H1 (cell line): ENCODE data around the gene CCDC24. TPM values are rescaled to one million over a fixed set of nuclear protein-coding genes. Genes with fewer than 3 reads are reported as not detected.

Experiments used
- BACH1 ChIP-seq: IDR thresholded peaks from 2 replicates; pipeline ENCODE4 v1.6.1; 2012; ENCODE audit warnings: low read length, improper control_type of control experiment
- BRCA1 ChIP-seq: IDR thresholded peaks from 2 replicates; pipeline ENCODE4 v1.6.1; 2012; ENCODE audit warnings: low read depth, low read length, improper control_type of control experiment
- CBX8 ChIP-seq: fragments of 300-800, 300-1000 bp; sonication (generic); IDR thresholded peaks from 2 replicates; pipeline ENCODE4 v1.7.1; 2016; ENCODE audit warnings: low read depth, low read length, borderline replicate concordance
- CEBPB ChIP-seq: IDR thresholded peaks from 2 replicates; pipeline ENCODE4 v1.6.1; 2012; ENCODE audit warnings: low read depth, low read length
- CTBP2 ChIP-seq: IDR thresholded peaks from 2 replicates; pipeline ENCODE4 v1.7.0; 2011; ENCODE audit warnings: borderline replicate concordance, mild to moderate bottlenecking, moderate library complexity, mixed read lengths, low read length; ENCODE audit not compliant: insufficient read depth, insufficient read length
- CTCF ChIP-seq, 3 experiments: IDR thresholded peaks; 1 replicate in 2 of 3; 2 replicates in 1 of 3; pipeline versions ENCODE4 v1.5.1 to v1.6.1; 2011; ENCODE audit warnings: low read length in 3 of 3, mild to moderate bottlenecking in 3 of 3, inconsistent platforms in 2 of 3, low read depth in 1 of 3, moderate library complexity in 1 of 3; ENCODE audit not compliant: insufficient read depth in 1 of 3; ENCODE audit errors: control extremely low read depth in 1 of 3
- EGR1 ChIP-seq: IDR thresholded peaks from 2 replicates; pipeline ENCODE4 v1.6.1; 2011; ENCODE audit warnings: low read depth, low read length, borderline replicate concordance
- FOSL1 ChIP-seq: IDR thresholded peaks from 2 replicates; pipeline ENCODE4 v1.6.1; 2011; ENCODE audit warnings: mild to moderate bottlenecking, low read depth, low read length, moderate library complexity; ENCODE audit not compliant: insufficient read depth
- GABPA ChIP-seq: IDR thresholded peaks from 2 replicates; pipeline ENCODE4 v1.6.1; 2011; ENCODE audit warnings: mild to moderate bottlenecking, low read length, moderate library complexity, borderline replicate concordance; ENCODE audit not compliant: insufficient read depth
- GTF2F1 ChIP-seq: IDR thresholded peaks from 2 replicates; pipeline ENCODE4 v1.6.1; 2012; ENCODE audit warnings: low read depth, low read length, improper control_type of control experiment, borderline replicate concordance
- JUN ChIP-seq: IDR thresholded peaks from 2 replicates; pipeline ENCODE4 v1.6.1; 2011; ENCODE audit warnings: low read depth, mild to moderate bottlenecking, improper control_type of control experiment, low read length
- KDM5A ChIP-seq: fragments of 200-600 bp; IDR thresholded peaks from 2 replicates; pipeline ENCODE4 v1.7.1; 2012; ENCODE audit warnings: mild to moderate bottlenecking, low read length, inconsistent platforms, mixed read lengths
- MAFK ChIP-seq: IDR thresholded peaks from 2 replicates; pipeline ENCODE4 v1.6.1; 2012; ENCODE audit warnings: low read depth, mild to moderate bottlenecking, improper control_type of control experiment, low read length
- PHF8 ChIP-seq: fragments of 200-600 bp; sonication (generic); conservative IDR thresholded peaks from 2 replicates; pipeline ENCODE4 v1.7.1; 2012; ENCODE audit warnings: low read depth, mild to moderate bottlenecking, inconsistent platforms, low read length, moderate library complexity
- POLR2AphosphoS5 ChIP-seq: IDR thresholded peaks from 2 replicates; pipeline ENCODE4 v1.6.1; 2011; ENCODE audit warnings: low read depth, low read length
- RAD21 ChIP-seq, 2 experiments: IDR thresholded peaks in 1 of 2; conservative IDR thresholded peaks in 1 of 2; 2 replicates each; pipeline ENCODE4 v1.6.1; 2011; ENCODE audit warnings: low read depth in 2 of 2, low read length in 2 of 2, improper control_type of control experiment in 1 of 2, inconsistent platforms in 1 of 2, mild to moderate bottlenecking in 1 of 2, moderate library complexity in 1 of 2
- RNF2 ChIP-seq: fragments of 200-900, 300-1000 bp; sonication (generic); IDR thresholded peaks from 2 replicates; pipeline ENCODE4 v1.7.1; 2016; ENCODE audit warnings: borderline replicate concordance, low read depth, mild to moderate bottlenecking, antibody characterized with exemption, low read length; ENCODE audit not compliant: poor library complexity, severe bottlenecking; ENCODE audit errors: missing control alignments
- SIN3A ChIP-seq, 2 experiments: IDR thresholded peaks in 1 of 2; conservative IDR thresholded peaks in 1 of 2; 2 replicates each; pipeline ENCODE4 v1.6.1; 2011 to 2012; ENCODE audit warnings: low read length in 2 of 2, improper control_type of control experiment in 1 of 2, low read depth in 1 of 2, mild to moderate bottlenecking in 1 of 2
- SIRT6 ChIP-seq: IDR thresholded peaks from one replicate; pipeline ENCODE4 v1.7.1; 2012; ENCODE audit warnings: low read length, inconsistent platforms
- SP2 ChIP-seq: IDR thresholded peaks from 2 replicates; pipeline ENCODE4 v1.6.1; 2012; ENCODE audit warnings: mild to moderate bottlenecking, low read length, inconsistent platforms
- TAF7 ChIP-seq: optimal IDR thresholded peaks from 2 replicates; pipeline ENCODE3; 2011; ENCODE audit warnings: low read depth, mild to moderate bottlenecking, inconsistent platforms, low read length, moderate library complexity, borderline replicate concordance
- polyA plus RNA-seq, 7 experiments: library from polyadenylated mRNA; depleted of rRNA in 3 of 7; stranded (reverse) in 5 of 7; unstranded in 2 of 7; fragments of >200 nt in 5 of 7; fragments of 200-250 nt in 2 of 7; gene quantifications; 1 replicate in 5 of 7; 2 replicates in 1 of 7; 4 replicates in 1 of 7; pipeline versions ENCODE4 v1.2.1 to v1.2.3, GENCODE V29; 2011 to 2013; ENCODE audit warnings: missing spikeins in 2 of 7, mixed read lengths in 2 of 7
- total RNA-seq: library from RNA; stranded (reverse); fragmentation: NEBNext Ultra II Directional; extraction: Animal tissue kit (Norgen Biotek cat#: 25700); gene quantifications from 2 replicates; pipeline ENCODE4 v1.2.1, GENCODE V29; 2021

Gene CCDC24
- total and polyA plus RNA-seq, 2 of the 8 experiments (the other 6 are each of a cell fraction or from before 2014, with no cell fraction given) = 11.2 to 11.4 TPM

DNA sequence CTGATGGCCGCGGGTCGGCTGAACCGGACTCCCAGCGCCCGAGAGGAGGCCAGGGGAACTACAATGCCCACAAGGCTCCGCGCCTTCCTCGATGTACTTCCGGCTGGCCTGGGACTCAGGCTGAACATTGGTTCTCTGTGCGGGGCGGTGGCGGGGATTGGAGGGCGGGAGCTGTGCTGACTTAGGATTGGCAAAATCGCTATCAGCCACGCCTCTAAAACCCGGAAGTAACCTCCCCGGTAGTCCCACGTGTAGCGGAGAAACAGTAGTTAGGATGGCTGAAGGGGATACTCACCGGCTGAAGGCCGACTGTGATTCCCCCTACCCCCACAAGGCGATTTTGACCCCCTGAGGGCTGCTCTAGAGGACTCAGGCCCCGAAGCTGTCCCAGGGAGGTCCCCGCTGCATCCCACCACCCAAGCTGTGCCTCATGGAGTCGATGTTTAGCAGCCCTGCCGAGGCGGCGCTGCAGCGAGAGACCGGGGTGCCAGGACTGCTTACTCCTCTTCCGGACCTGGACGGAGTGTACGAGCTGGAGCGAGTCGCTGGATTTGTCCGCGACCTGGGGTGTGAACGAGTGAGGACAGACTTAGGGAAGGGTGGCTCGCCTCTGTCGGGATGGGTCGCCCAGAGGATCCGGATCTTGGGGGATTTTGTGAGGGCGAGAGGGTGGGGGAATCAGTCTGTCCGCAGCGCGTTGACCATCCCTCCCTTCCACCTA lies 21.5 kb upstream of the CCDC24 start, which contains the start of gene DPH2 (continued):
- TF ChIP-seq BRCA1 = no peak
- TF ChIP-seq CEBPB = no peak
- no peak for TF ChIP-seq CTCF (IDR thresholded peaks at IDR 0.05; ENCODE audit: control extremely low read depth in 1 of 3, insufficient read depth in 1 of 3, low read depth in 1 of 3, low read length in 3 of 3)
- TF ChIP-seq BACH1 = no peak
- peak; percentile 97; a peak in 3 of 4 replicates for TF ChIP-seq SIN3A (conservative IDR thresholded peaks at IDR 0.05 in 1 of 2, IDR thresholded peaks at IDR 0.05 in 1 of 2; ENCODE audit: low read depth in 1 of 2, low read length in 2 of 2)
- no peak for TF ChIP-seq RNF2
- peak; percentile 39; the same call in 1 of the 2 replicates for TF ChIP-seq POLR2AphosphoS5
- peak; percentile 48; the same call in 1 of the 2 replicates for TF ChIP-seq KDM5A
- no peak for TF ChIP-seq EGR1
- TF ChIP-seq SIRT6 = no peak
- peak; percentile 38; the same call in 1 of the 2 replicates for TF ChIP-seq SP2
- no peak for TF ChIP-seq CBX8
- TF ChIP-seq GTF2F1 = no peak
- no peak for TF ChIP-seq TAF7
- no peak for TF ChIP-seq RAD21 (IDR thresholded peaks at IDR 0.05 in 1 of 2, conservative IDR thresholded peaks at IDR 0.05 in 1 of 2; ENCODE audit: low read depth in 2 of 2, low read length in 2 of 2)
- peak; percentile 63 for TF ChIP-seq PHF8
- TF ChIP-seq JUN = no peak
- no peak for TF ChIP-seq CTBP2
- TF ChIP-seq FOSL1 = no peak
- no peak for TF ChIP-seq MAFK
- peak; percentile 92 for TF ChIP-seq GABPA
